HCT116 (cell line): Measurements from ENCODE around the gene DYNC2I2. TPM values are rescaled to one million over a fixed set of nuclear protein-coding genes. Genes with fewer than 3 reads are reported as not detected.

Experiments
- ATAC-seq: fragments of 200-7000 bp; cut with Tn5 transposase; 2 replicates; pipeline ENCODE4 v1.9.1; 2020; ENCODE audit warnings: mild to moderate bottlenecking, moderate library complexity
- BruUV-seq: library from RNA; stranded (reverse); fragments of 400-500 nt; replicated peaks from 2 replicates; lab custom pipeline; 2021; lab: Mats Ljungman, UMichigan
- CTCF ChIA-PET: fragments of 300-600 bp; sonication (Branson Sonifier 250); formaldehyde crosslinking; loops from one replicate; lab custom pipeline; 2021; ENCODE audit warnings: antibody characterized with exemption; lab: Charles Lee
- POLR2A ChIA-PET: fragments of 300-600, 350-600 bp; sonication (Branson Sonifier 250); formaldehyde crosslinking; loops from one replicate; lab custom pipeline; 2021; ENCODE audit warnings: antibody characterized with exemption; lab: Charles Lee
- RAD21 ChIA-PET, 2 experiments: fragments of 300-600 bp; sonication (Branson Sonifier 250); formaldehyde crosslinking; loops; one replicate each; lab custom pipeline; 2023; ENCODE audit warnings: low total read pairs in 2 of 2; ENCODE audit not compliant: uncharacterized antibody in 2 of 2, unreplicated experiment in 2 of 2, low non-redundant PET in 1 of 2; lab: Charles Lee
- DNase-seq: peaks from one replicate; pipeline ENCODE4 v3.0.0-alpha.2; 2010; ENCODE audit warnings: low read depth, low spot score
- H2AFZ ChIP-seq: fragments of 200-600 bp; shearing (Covaris generic), sonication (generic); 2 replicates; pipeline ENCODE4 v1.6.1; 2017; ENCODE audit warnings: low read depth, mixed run types, mixed read lengths, antibody characterized with exemption, low read length; ENCODE audit not compliant: poor library complexity, severe bottlenecking
- H3K27ac ChIP-seq: 2 replicates; pipeline ENCODE4 v1.5.1; 2012; ENCODE audit warnings: low read depth, low read length
- H3K27me3 ChIP-seq: fragments of 200-600 bp; sonication (generic); 2 replicates; pipeline ENCODE4 v1.6.1; 2016; ENCODE audit warnings: mixed run types, low read length, mixed read lengths; ENCODE audit not compliant: insufficient read depth
- H3K36me3 ChIP-seq, 2 experiments: fragments of 200-500 bp in 1 of 2; fragments of 200-600 bp in 1 of 2; sonication (Bioruptor generic) in 1 of 2; sonication (generic) in 1 of 2; 2 replicates each; pipeline versions ENCODE4 v1.5.1 to v1.6.1; 2014 to 2016; ENCODE audit warnings: low read length in 2 of 2, inconsistent platforms in 1 of 2, mixed read lengths in 1 of 2, mixed run types in 1 of 2; ENCODE audit not compliant: insufficient read depth in 2 of 2, control insufficient read depth in 1 of 2
- H3K4me1 ChIP-seq, 2 experiments: fragments of 200-600 bp in 1 of 2; sonication (generic) in 1 of 2; 2 replicates each; pipeline versions ENCODE4 v1.5.1 to v1.6.1; 2012 to 2017; ENCODE audit warnings: low read length in 2 of 2, inconsistent platforms in 1 of 2, mild to moderate bottlenecking in 1 of 2, mixed read lengths in 1 of 2, mixed run types in 1 of 2, moderate library complexity in 1 of 2; ENCODE audit not compliant: insufficient read depth in 2 of 2, control insufficient read depth in 1 of 2
- H3K4me2 ChIP-seq: fragments of 200-600 bp; sonication (generic); 2 replicates; pipeline ENCODE4 v1.6.1; 2017; ENCODE audit warnings: mixed run types, low read length, mixed read lengths
- H3K4me3 ChIP-seq, 2 experiments: fragments of 200-600 bp in 1 of 2; sonication (generic) in 1 of 2; replicated peaks in 1 of 2; 2 replicates each; pipeline ENCODE4 v1.5.1; 2011 to 2016; ENCODE audit warnings: low read length in 2 of 2, control low read depth in 1 of 2, low read depth in 1 of 2, mild to moderate bottlenecking in 1 of 2, mixed read lengths in 1 of 2, mixed run types in 1 of 2
- H3K79me2 ChIP-seq: fragments of 200-600 bp; sonication (generic); 2 replicates; pipeline ENCODE4 v1.6.1; 2017; ENCODE audit warnings: mild to moderate bottlenecking, mixed run types, low read length, moderate library complexity, mixed read lengths; ENCODE audit not compliant: insufficient read depth
- H3K9ac ChIP-seq: fragments of 200-600 bp; sonication (generic); 2 replicates; pipeline ENCODE4 v1.6.1; 2016; ENCODE audit warnings: low read length, mixed read lengths
- H3K9me2 ChIP-seq: fragments of 200-600 bp; sonication (generic), shearing (Covaris generic); 2 replicates; pipeline ENCODE4 v1.6.1; 2017; ENCODE audit warnings: mixed run types, mild to moderate bottlenecking, moderate library complexity; ENCODE audit not compliant: insufficient read depth
- H3K9me3 ChIP-seq, 2 experiments: fragments of 200-500 bp in 1 of 2; fragments of 200-600 bp in 1 of 2; sonication (Bioruptor generic) in 1 of 2; sonication (generic) in 1 of 2; 2 replicates each; pipeline ENCODE4 v1.6.1; 2014 to 2017; ENCODE audit warnings: low read length in 2 of 2, mixed read lengths in 2 of 2, inconsistent platforms in 1 of 2, low read depth in 1 of 2, mild to moderate bottlenecking in 1 of 2, mixed run types in 1 of 2, moderate library complexity in 1 of 2; ENCODE audit not compliant: control insufficient read depth in 1 of 2, insufficient read depth in 1 of 2
- H4K20me1 ChIP-seq: fragments of 200-600 bp; sonication (generic), shearing (Covaris generic); 2 replicates; pipeline ENCODE4 v1.6.1; 2017; ENCODE audit warnings: mixed run types, mild to moderate bottlenecking, moderate library complexity; ENCODE audit not compliant: insufficient read depth
- CBX3 ChIP-seq: IDR thresholded peaks from 2 replicates; pipeline ENCODE4 v1.6.1; 2012; ENCODE audit warnings: low read depth
- CEBPB ChIP-seq: IDR thresholded peaks from 2 replicates; pipeline ENCODE4 v1.6.1; 2012; ENCODE audit warnings: low read depth
- ELF1 ChIP-seq: IDR thresholded peaks from 2 replicates; pipeline ENCODE4 v1.6.1; 2012; ENCODE audit warnings: low read depth, borderline replicate concordance
- EZH2 ChIP-seq: fragments of 200-600 bp; sonication (generic); IDR thresholded peaks from 2 replicates; pipeline ENCODE4 v1.6.1; 2017; ENCODE audit warnings: antibody characterized with exemption, mixed run types
- EZH2phosphoT487 ChIP-seq: fragments of 200-600 bp; IDR thresholded peaks from 2 replicates; pipeline ENCODE4 v1.6.1; 2018; ENCODE audit warnings: antibody characterized with exemption, borderline replicate concordance
- FOSL1 ChIP-seq: IDR thresholded peaks from 2 replicates; pipeline ENCODE4 v1.6.1; 2012; ENCODE audit warnings: low read depth
- RAD21 ChIP-seq: IDR thresholded peaks from 2 replicates; pipeline ENCODE4 v1.6.1; 2012; ENCODE audit warnings: low read depth, mild to moderate bottlenecking
- SP1 ChIP-seq: IDR thresholded peaks from 2 replicates; pipeline ENCODE4 v1.6.1; 2012; ENCODE audit warnings: low read depth
- SRF ChIP-seq: IDR thresholded peaks from 2 replicates; pipeline ENCODE4 v1.6.1; 2012; ENCODE audit warnings: low read depth
- ZNF274 ChIP-seq: fragments of 200-500 bp; sonication (Bioruptor generic); IDR thresholded peaks from 2 replicates; pipeline ENCODE4 v1.6.1; 2014; ENCODE audit warnings: mild to moderate bottlenecking, low read depth, low read length, inconsistent platforms
- intact Hi-C: fragments of 100-400 bp; cut with micrococcal nuclease; formaldehyde crosslinking; loops from 2 replicates; pipeline ENCODE4 v1.10.0; 2022
- total RNA-seq: library from RNA; stranded (reverse); gene quantifications from one replicate; pipeline ENCODE4 v1.2.1, GENCODE V29; 2021; ENCODE audit not compliant: unreplicated experiment
- TF ChIP-seq, protein P1 (sequence below): IDR thresholded peaks from 2 replicates; pipeline ENCODE4 v1.6.1; 2012
- TF ChIP-seq, protein P2 (sequence below): IDR thresholded peaks from 2 replicates; pipeline ENCODE4 v1.6.1; 2011; ENCODE audit warnings: mild to moderate bottlenecking, low read length, moderate library complexity; ENCODE audit not compliant: insufficient replicate concordance; ENCODE audit errors: extremely low read depth
- TF ChIP-seq, protein P3 (sequence below): IDR thresholded peaks from 2 replicates; pipeline ENCODE4 v1.6.1; 2012; ENCODE audit warnings: low read depth
- TF ChIP-seq, protein P4 (sequence below), 3 experiments: fragments of 200-600 bp in 1 of 3; sonication (generic) in 1 of 3; IDR thresholded peaks in 2 of 3; conservative IDR thresholded peaks in 1 of 3; 2 replicates each; pipeline ENCODE4 v1.5.1; 2012 to 2017; ENCODE audit warnings: low read depth in 2 of 3, low read length in 2 of 3, antibody characterized with exemption in 1 of 3, borderline replicate concordance in 1 of 3, control low read depth in 1 of 3, mild to moderate bottlenecking in 1 of 3, mixed read lengths in 1 of 3, mixed run types in 1 of 3, moderate library complexity in 1 of 3; ENCODE audit not compliant: insufficient read depth in 1 of 3

DYNC2I2 gene
- total RNA-seq, 1 experiment from 2014 or later = 155 TPM

DNA sequence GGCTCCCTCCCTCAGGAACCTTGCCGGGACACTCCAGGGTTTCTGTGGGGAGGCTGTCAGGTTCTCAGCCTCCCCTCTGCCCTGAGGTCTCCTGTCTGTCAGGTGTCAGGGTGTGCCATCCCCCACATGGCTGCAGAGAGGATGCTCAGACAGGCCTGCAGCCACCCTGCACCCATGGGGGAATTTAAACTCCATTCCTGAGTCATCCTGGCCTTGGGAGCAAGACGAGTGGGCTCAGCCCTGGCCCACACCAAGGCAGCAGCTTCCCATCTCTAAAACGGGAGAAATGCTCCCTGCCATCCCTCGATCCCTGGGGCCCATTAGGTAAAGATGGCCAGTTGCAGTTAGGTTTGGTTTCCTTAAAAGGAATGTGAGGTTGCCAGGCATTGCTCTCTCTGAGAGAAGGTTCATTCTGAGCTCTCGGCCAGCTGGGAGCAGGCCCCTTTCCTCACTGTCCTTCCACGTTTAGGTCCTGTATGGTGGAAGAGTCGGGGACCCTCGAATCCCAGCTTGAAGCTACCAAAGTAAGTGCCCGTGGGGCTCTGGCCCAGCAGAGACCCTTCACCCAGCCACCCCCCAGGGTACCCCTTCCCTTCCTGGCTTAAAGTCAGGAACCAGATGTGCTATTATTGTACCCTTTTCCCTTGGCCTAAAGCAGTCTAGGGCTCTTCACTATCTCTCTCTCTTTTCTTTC is 26.6 kb downstream of the DYNC2I2 start:
- Histone ChIP-seq H2AFZ (no peak overlapping the region), H3K79me2 (peaks cover 14% of the 10 kb centered on the region), H3K4me3 (no peak overlapping the region), H3K4me2 (no peak overlapping the region), H3K9me3 (no peaks in the 10 kb centered on the region), H3K9ac (no peak overlapping the region), H3K27ac (peak overlapping the region; percentile 7; the same call in 1 of the 2 replicates), H3K4me1 (peaks cover 7 to 18% of the 10 kb centered on the region in 2 experiments), H3K36me3 (peaks cover 21 to 45% of the 10 kb centered on the region in 2 experiments), H3K9me2 (no peaks in the 10 kb centered on the region), H4K20me1 (no peaks in the 10 kb centered on the region), H3K27me3 (no peaks in the 10 kb centered on the region)
- BruUV-seq = no TSS peak
- TF ChIP-seq SP1 (no peak), SRF (no peak), FOSL1 (no peak), RAD21 (no peak), CEBPB (no peak), CBX3 (no peak), ZNF274 (no peak), EZH2phosphoT487 (no peak), ELF1 (no peak), EZH2 (no peak)
- TF ChIP-seq, protein P1, sequence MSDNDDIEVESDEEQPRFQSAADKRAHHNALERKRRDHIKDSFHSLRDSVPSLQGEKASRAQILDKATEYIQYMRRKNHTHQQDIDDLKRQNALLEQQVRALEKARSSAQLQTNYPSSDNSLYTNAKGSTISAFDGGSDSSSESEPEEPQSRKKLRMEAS = no peak
- TF ChIP-seq, protein P2, sequence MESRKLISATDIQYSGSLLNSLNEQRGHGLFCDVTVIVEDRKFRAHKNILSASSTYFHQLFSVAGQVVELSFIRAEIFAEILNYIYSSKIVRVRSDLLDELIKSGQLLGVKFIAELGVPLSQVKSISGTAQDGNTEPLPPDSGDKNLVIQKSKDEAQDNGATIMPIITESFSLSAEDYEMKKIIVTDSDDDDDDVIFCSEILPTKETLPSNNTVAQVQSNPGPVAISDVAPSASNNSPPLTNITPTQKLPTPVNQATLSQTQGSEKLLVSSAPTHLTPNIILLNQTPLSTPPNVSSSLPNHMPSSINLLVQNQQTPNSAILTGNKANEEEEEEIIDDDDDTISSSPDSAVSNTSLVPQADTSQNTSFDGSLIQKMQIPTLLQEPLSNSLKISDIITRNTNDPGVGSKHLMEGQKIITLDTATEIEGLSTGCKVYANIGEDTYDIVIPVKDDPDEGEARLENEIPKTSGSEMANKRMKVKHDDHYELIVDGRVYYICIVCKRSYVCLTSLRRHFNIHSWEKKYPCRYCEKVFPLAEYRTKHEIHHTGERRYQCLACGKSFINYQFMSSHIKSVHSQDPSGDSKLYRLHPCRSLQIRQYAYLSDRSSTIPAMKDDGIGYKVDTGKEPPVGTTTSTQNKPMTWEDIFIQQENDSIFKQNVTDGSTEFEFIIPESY = no peak
- TF ChIP-seq, protein P3, sequence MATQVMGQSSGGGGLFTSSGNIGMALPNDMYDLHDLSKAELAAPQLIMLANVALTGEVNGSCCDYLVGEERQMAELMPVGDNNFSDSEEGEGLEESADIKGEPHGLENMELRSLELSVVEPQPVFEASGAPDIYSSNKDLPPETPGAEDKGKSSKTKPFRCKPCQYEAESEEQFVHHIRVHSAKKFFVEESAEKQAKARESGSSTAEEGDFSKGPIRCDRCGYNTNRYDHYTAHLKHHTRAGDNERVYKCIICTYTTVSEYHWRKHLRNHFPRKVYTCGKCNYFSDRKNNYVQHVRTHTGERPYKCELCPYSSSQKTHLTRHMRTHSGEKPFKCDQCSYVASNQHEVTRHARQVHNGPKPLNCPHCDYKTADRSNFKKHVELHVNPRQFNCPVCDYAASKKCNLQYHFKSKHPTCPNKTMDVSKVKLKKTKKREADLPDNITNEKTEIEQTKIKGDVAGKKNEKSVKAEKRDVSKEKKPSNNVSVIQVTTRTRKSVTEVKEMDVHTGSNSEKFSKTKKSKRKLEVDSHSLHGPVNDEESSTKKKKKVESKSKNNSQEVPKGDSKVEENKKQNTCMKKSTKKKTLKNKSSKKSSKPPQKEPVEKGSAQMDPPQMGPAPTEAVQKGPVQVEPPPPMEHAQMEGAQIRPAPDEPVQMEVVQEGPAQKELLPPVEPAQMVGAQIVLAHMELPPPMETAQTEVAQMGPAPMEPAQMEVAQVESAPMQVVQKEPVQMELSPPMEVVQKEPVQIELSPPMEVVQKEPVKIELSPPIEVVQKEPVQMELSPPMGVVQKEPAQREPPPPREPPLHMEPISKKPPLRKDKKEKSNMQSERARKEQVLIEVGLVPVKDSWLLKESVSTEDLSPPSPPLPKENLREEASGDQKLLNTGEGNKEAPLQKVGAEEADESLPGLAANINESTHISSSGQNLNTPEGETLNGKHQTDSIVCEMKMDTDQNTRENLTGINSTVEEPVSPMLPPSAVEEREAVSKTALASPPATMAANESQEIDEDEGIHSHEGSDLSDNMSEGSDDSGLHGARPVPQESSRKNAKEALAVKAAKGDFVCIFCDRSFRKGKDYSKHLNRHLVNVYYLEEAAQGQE = no peak
- TF ChIP-seq, protein P4, sequence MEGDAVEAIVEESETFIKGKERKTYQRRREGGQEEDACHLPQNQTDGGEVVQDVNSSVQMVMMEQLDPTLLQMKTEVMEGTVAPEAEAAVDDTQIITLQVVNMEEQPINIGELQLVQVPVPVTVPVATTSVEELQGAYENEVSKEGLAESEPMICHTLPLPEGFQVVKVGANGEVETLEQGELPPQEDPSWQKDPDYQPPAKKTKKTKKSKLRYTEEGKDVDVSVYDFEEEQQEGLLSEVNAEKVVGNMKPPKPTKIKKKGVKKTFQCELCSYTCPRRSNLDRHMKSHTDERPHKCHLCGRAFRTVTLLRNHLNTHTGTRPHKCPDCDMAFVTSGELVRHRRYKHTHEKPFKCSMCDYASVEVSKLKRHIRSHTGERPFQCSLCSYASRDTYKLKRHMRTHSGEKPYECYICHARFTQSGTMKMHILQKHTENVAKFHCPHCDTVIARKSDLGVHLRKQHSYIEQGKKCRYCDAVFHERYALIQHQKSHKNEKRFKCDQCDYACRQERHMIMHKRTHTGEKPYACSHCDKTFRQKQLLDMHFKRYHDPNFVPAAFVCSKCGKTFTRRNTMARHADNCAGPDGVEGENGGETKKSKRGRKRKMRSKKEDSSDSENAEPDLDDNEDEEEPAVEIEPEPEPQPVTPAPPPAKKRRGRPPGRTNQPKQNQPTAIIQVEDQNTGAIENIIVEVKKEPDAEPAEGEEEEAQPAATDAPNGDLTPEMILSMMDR (IDR thresholded peaks at IDR 0.05 in 2 of 3, conservative IDR thresholded peaks at IDR 0.05 in 1 of 3; ENCODE audit: borderline replicate concordance in 1 of 3, insufficient read depth in 1 of 3, low read depth in 2 of 3, low read length in 2 of 3) = no peak
- RAD21 ChIA-PET = no interaction called here
- no peak for ATAC-seq
- DNase-seq = no peak
- POLR2A ChIA-PET = no interaction called here
- CTCF ChIA-PET = no interaction called here
- intact Hi-C loops = no loop called here
